SK-N-SH (cell line): Measurements from ENCODE around the gene IFNA1. TPM values are rescaled to one million over a fixed set of nuclear protein-coding genes. Genes with fewer than 3 reads are reported as not detected.

Experiments used
- CTCF ChIA-PET: fragments of 300-600, 350-600 bp; formaldehyde crosslinking; extraction: SDS; loops from one replicate; lab custom pipeline; 2021; lab: Yijun Ruan, JAX
- POLR2A ChIA-PET: fragments of 350-600 bp; sonication (Branson Sonifier 250); formaldehyde crosslinking; extraction: SDS; loops from one replicate; lab custom pipeline; 2020; ENCODE audit warnings: antibody characterized with exemption, inconsistent platforms; lab: Yijun Ruan, JAX
- DNase-seq: peaks from one replicate; pipeline ENCODE4 v3.0.0; 2012
- H2AFZ ChIP-seq: fragments of 200-600 bp; sonication (generic); 2 replicates; pipeline ENCODE4 v1.8.1; 2016; ENCODE audit warnings: antibody characterized with exemption, mild to moderate bottlenecking, low read depth
- H3F3A ChIP-seq: fragments of 200-600 bp; sonication (generic); replicated peaks from 2 replicates; pipeline ENCODE3; 2016; ENCODE audit warnings: antibody characterized with exemption, mild to moderate bottlenecking; ENCODE audit not compliant: insufficient read depth
- H3K27ac ChIP-seq, 2 experiments: fragments of 200-500 bp in 1 of 2; fragments of 200-600 bp in 1 of 2; sonication (Bioruptor generic) in 1 of 2; sonication (generic), shearing (Covaris generic) in 1 of 2; 2 replicates each; pipeline versions ENCODE4 v1.5.1 to v1.6.1; 2014 to 2016; ENCODE audit warnings: low read depth in 2 of 2, inconsistent platforms in 1 of 2, low read length in 1 of 2, mild to moderate bottlenecking in 1 of 2, mixed read lengths in 1 of 2
- H3K27me3 ChIP-seq: fragments of 200-600 bp; sonication (generic), shearing (Covaris generic); 2 replicates; pipeline ENCODE4 v1.6.1; 2016; ENCODE audit warnings: mixed run types; ENCODE audit not compliant: insufficient read depth
- H3K36me3 ChIP-seq, 2 experiments: fragments of 200-500 bp in 1 of 2; fragments of 200-600 bp in 1 of 2; sonication (Bioruptor generic) in 1 of 2; sonication (generic) in 1 of 2; replicated peaks in 1 of 2; 2 replicates each; pipeline versions ENCODE3 to v1.5.1; 2014 to 2016; ENCODE audit warnings: low read length in 1 of 2, mild to moderate bottlenecking in 1 of 2; ENCODE audit not compliant: insufficient read depth in 2 of 2, control insufficient read depth in 1 of 2
- H3K4me1 ChIP-seq, 2 experiments: fragments of 200-500 bp in 1 of 2; fragments of 200-600 bp in 1 of 2; sonication (Bioruptor generic) in 1 of 2; sonication (generic), shearing (Covaris generic) in 1 of 2; 2 replicates each; pipeline versions ENCODE4 v1.5.1 to v1.6.1; 2014 to 2016; ENCODE audit warnings: low read depth in 1 of 2, low read length in 1 of 2, mixed run types in 1 of 2; ENCODE audit not compliant: insufficient read depth in 2 of 2, control insufficient read depth in 1 of 2
- H3K4me2 ChIP-seq: fragments of 200-600 bp; sonication (generic), shearing (Covaris generic); 2 replicates; pipeline ENCODE4 v1.6.1; 2017; ENCODE audit warnings: mixed run types
- H3K4me3 ChIP-seq, 2 experiments: fragments of 200-500 bp in 1 of 2; fragments of 200-600 bp in 1 of 2; sonication (Bioruptor generic) in 1 of 2; sonication (generic), shearing (Covaris generic) in 1 of 2; 2 replicates each; pipeline versions ENCODE4 v1.5.1 to v1.8.1; 2014 to 2016; ENCODE audit warnings: low read depth in 2 of 2, inconsistent platforms in 1 of 2, low read length in 1 of 2, mild to moderate bottlenecking in 1 of 2, mixed read lengths in 1 of 2, moderate library complexity in 1 of 2
- H3K79me2 ChIP-seq: fragments of 200-600 bp; sonication (generic); 2 replicates; pipeline ENCODE4 v1.8.1; 2017; ENCODE audit warnings: mild to moderate bottlenecking; ENCODE audit not compliant: insufficient read depth
- H3K9ac ChIP-seq: fragments of 200-600 bp; sonication (generic); 2 replicates; pipeline ENCODE4 v1.6.1; 2017; ENCODE audit warnings: mixed run types
- H3K9me2 ChIP-seq: fragments of 200-600 bp; sonication (generic); 2 replicates; pipeline ENCODE4 v1.6.1; 2017; ENCODE audit warnings: mixed run types
- H3K9me3 ChIP-seq: fragments of 200-600 bp; sonication (generic); 2 replicates; pipeline ENCODE4 v1.6.1; 2017; ENCODE audit warnings: mixed run types, mild to moderate bottlenecking, moderate library complexity
- H4K20me1 ChIP-seq: fragments of 200-600 bp; sonication (generic); 2 replicates; pipeline ENCODE4 v1.6.1; 2017; ENCODE audit warnings: mild to moderate bottlenecking, mixed run types; ENCODE audit not compliant: insufficient read depth
- CTCF ChIP-seq: fragments of 200-600 bp; sonication (generic); IDR thresholded peaks from 2 replicates; pipeline ENCODE4 v1.6.1; 2017; ENCODE audit warnings: antibody characterized with exemption, mild to moderate bottlenecking, moderate library complexity
- EZH2phosphoT487 ChIP-seq: fragments of 200-600 bp; sonication (generic); IDR thresholded peaks from 2 replicates; pipeline ENCODE4 v1.6.1; 2017; ENCODE audit warnings: low read depth, mixed run types, mild to moderate bottlenecking, antibody characterized with exemption, moderate library complexity, borderline replicate concordance
- FOSL2 ChIP-seq: IDR thresholded peaks from 2 replicates; pipeline ENCODE4 v1.4.0; 2012; ENCODE audit warnings: low read depth, mild to moderate bottlenecking, moderate library complexity, borderline replicate concordance
- FOXJ3 ChIP-seq: sonication (generic); formaldehyde crosslinking; IDR thresholded peaks from 2 replicates; pipeline ENCODE4 v1.5.1; 2020; ENCODE audit warnings: mild to moderate bottlenecking, missing genetic modification reagents
- FOXM1 ChIP-seq: IDR thresholded peaks from 2 replicates; pipeline ENCODE4 v1.4.0; 2012; ENCODE audit warnings: low read depth, mild to moderate bottlenecking
- GABPA ChIP-seq: IDR thresholded peaks from 2 replicates; pipeline ENCODE4 v1.4.0; 2012; ENCODE audit warnings: low read depth, mild to moderate bottlenecking
- IRF3 ChIP-seq: fragments of 150-350 bp; IDR thresholded peaks from 2 replicates; pipeline ENCODE4 v1.6.1; 2016; ENCODE audit warnings: mild to moderate bottlenecking, low read depth, low read length
- NRF1 ChIP-seq: IDR thresholded peaks from 2 replicates; pipeline ENCODE4 v1.6.1; 2012; ENCODE audit warnings: low read depth, mild to moderate bottlenecking, low read length
- PBX3 ChIP-seq: IDR thresholded peaks from 2 replicates; pipeline ENCODE4; 2012
- POLR2AphosphoS5 ChIP-seq: IDR thresholded peaks from 2 replicates; pipeline ENCODE4 v1.6.1; 2012; ENCODE audit warnings: low read depth, low read length
- RCOR1 ChIP-seq: fragments of 150-350 bp; IDR thresholded peaks from 2 replicates; pipeline ENCODE4 v1.6.1; 2017; ENCODE audit warnings: antibody characterized with exemption, low read length
- REST ChIP-seq: IDR thresholded peaks from 2 replicates; pipeline ENCODE4 v1.6.1; 2012; ENCODE audit warnings: mild to moderate bottlenecking, low read depth, low read length, moderate library complexity
- RFX5 ChIP-seq: IDR thresholded peaks from 2 replicates; pipeline ENCODE4 v1.6.1; 2012; ENCODE audit warnings: mild to moderate bottlenecking, improper control_type of control experiment, low read length
- RXRA ChIP-seq: IDR thresholded peaks from 2 replicates; pipeline ENCODE4 v1.4.0; 2012; ENCODE audit warnings: low read depth, mild to moderate bottlenecking, borderline replicate concordance
- SMC3 ChIP-seq: IDR thresholded peaks from 2 replicates; pipeline ENCODE4 v1.6.1; 2012; ENCODE audit warnings: low read depth, low read length, improper control_type of control experiment
- TCF12 ChIP-seq: IDR thresholded peaks from 2 replicates; pipeline ENCODE4 v1.4.0; 2012
- USF1 ChIP-seq: IDR thresholded peaks from 2 replicates; pipeline ENCODE4 v1.4.0; 2012; ENCODE audit warnings: low read depth, borderline replicate concordance
- USF2 ChIP-seq: fragments of 150-350 bp; IDR thresholded peaks from 2 replicates; pipeline ENCODE4 v1.6.1; 2017; ENCODE audit warnings: antibody characterized with exemption, low read length, low read depth, borderline replicate concordance
- WGBS: methylation state at CpG from one replicate; pipeline ENCODE4 v1.1.6; 2017; ENCODE audit warnings: low lambda C conversion rate; 5-methylcytosine and 5-hydroxymethylcytosine counted together
- polyA plus RNA-seq, 3 experiments: library from polyadenylated mRNA; depleted of rRNA; stranded (reverse); fragments of >200 nt; gene quantifications; 2 replicates each; pipeline ENCODE4 v1.2.3, GENCODE V29; 2012

Gene IFNA1
- polyA plus RNA-seq, 1 of the 3 experiments (the other 2 are of a cell fraction) = not detected

- Histone ChIP-seq H3K27me3 (peaks cover 45% of the 10 kb centered on the region; the same call in 1 of the 2 replicates), H3K4me3 (no peak overlapping the region), H3K36me3 (no peaks in the 10 kb centered on the region), H3K9me2 (no peaks in the 10 kb centered on the region), H3F3A (no peaks in the 10 kb centered on the region), H3K9me3 (no peaks in the 10 kb centered on the region), H3K9ac (no peak overlapping the region), H3K4me1 (peaks cover 0 to 4% of the 10 kb centered on the region in 2 experiments; a peak in 2 of 4 replicates), H3K27ac (no peak overlapping the region), H3K4me2 (no peak overlapping the region), H3K79me2 (no peaks in the 10 kb centered on the region), H2AFZ (no peak overlapping the region), H4K20me1 (no peaks in the 10 kb centered on the region)
- CTCF ChIA-PET = interaction anchor here (2.0 to 8.2 kb wide), 3 partner anchors 67 to 81 kb away, joined by 10 to 143 read pairs (median 12); partner anchors contain the start of gene KLHL9
- no peak for TF ChIP-seq FOSL2
- TF ChIP-seq IRF3 = no peak
- TF ChIP-seq FOXJ3 (CRISPR knock-in tag) = no peak
- no peak for TF ChIP-seq PBX3
- TF ChIP-seq POLR2AphosphoS5 = no peak
- no peak for TF ChIP-seq RXRA
- DNase-seq = no peak
- WGBS = 62% methylated on average over 5 of the region's 5 CpGs
- POLR2A ChIA-PET = no interaction called here
These were observed 41.2 kb upstream of the IFNA1 start for GRCh38 chr9:21398955-21399489.

- H3K9me2 ChIP-seq = no peaks in the 10 kb centered on the region
- ChIA-PET CTCF (interaction anchor here (1.8 kb wide), 1 partner anchor 74 kb away, joined by 5 read pairs; no protein-coding TSS in a partner anchor), POLR2A (no interaction called here)
- H3K36me3 ChIP-seq = no peaks in the 10 kb centered on the region
- no peaks in the 10 kb centered on the region for H3F3A ChIP-seq
- H3K4me2 ChIP-seq = no peak overlapping the region
- 12% methylated on average over 3 of the region's 3 CpGs for WGBS
- DNase-seq = no peak
- H2AFZ ChIP-seq = no peak overlapping the region
- peaks cover 0 to 4% of the 10 kb centered on the region in 2 experiments; a peak in 2 of 4 replicates for H3K4me1 ChIP-seq
- no peaks in the 10 kb centered on the region for H4K20me1 ChIP-seq
- H3K27ac ChIP-seq = no peak overlapping the region
- H3K9me3 ChIP-seq = no peaks in the 10 kb centered on the region
- H3K27me3 ChIP-seq = peaks cover 40% of the 10 kb centered on the region; the same call in 1 of the 2 replicates
- no peak overlapping the region for H3K4me3 ChIP-seq
- no peak overlapping the region for H3K9ac ChIP-seq
- H3K79me2 ChIP-seq = no peaks in the 10 kb centered on the region
- TF ChIP-seq RCOR1 (no peak), SMC3 (no peak), GABPA (no peak), EZH2phosphoT487 (no peak), FOXM1 (no peak), CTCF (no peak), REST (no peak), USF2 (no peak), NRF1 (no peak), TCF12 (no peak), USF1 (no peak), POLR2AphosphoS5 (no peak), RFX5 (no peak)
These were observed 40.3 kb upstream of the IFNA1 start for GRCh38 chr9:21399956-21400355.
